ENCODE data around the gene ARFGAP2. TPM values are rescaled to one million over a fixed set of nuclear protein-coding genes. Genes with fewer than 3 reads are reported as not detected.

Gene ARFGAP2
- polyA plus RNA-seq, 1 donor (not counting 4 experiments of a cell fraction or from before 2014, with no cell fraction given) = 51.0 TPM

DNA sequence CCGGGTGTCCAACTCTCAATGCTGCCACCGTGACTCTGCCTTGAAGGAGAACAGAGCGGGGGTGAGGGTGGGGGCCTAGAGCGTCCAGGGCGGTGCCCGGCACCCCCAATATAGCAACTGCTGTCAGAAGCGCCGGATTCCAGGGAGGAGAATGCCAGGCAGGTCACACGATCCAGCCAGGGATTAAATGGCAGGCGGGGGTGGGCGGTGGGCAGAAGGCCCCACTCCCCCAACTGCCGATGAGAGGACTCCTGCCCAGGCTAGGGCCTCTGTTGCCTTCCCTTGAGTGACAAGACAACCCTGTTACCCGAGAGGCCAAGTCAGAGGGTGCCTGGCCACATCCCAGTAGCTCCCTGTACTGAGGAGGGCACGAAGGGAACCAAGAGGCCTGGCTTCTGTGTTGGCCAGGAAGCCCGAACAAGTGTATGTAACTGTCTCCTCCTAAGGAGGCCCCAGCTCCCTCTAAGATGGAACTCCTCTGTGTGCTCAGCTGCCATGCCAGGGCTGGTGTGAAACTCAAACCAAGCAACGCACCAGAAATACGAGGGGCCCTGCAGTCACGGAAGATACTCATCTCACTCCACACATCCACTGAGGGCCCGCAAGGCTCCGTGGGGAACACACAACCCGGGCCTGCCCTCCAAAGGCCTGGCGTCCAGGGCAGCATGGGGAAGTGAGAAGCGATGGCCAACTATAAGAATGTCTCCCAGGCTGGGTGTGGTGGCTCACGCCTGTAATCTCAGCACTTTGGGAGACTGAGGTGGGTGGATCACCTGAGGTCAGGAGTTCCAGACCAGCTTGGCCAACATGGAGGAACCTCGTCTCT lies 6.6 kb upstream of the ARFGAP2 start:
- H3K9me1 ChIP-seq (ENCODE audit: control insufficient read depth, extremely low read depth, insufficient read depth, low read length) = peaks cover 2% of the 10 kb centered on the region
- no peaks in the 10 kb centered on the region for H4K20me1 ChIP-seq (ENCODE audit: control insufficient read depth, extremely low read depth, insufficient read depth, low read length)
- H3K9me3 ChIP-seq (ENCODE audit: control insufficient read depth, low read depth, low read length) = no peaks in the 10 kb centered on the region
- dilution Hi-C loops (cut with MboI; ENCODE audit: extremely low pct_ligation_motif_present, low sequenced_read_pairs) = no loop called here
- H3K27me3 ChIP-seq (ENCODE audit: control insufficient read depth, extremely low read depth, insufficient read depth, low read length) = no peaks in the 10 kb centered on the region
- H3K79me2 ChIP-seq (ENCODE audit: control insufficient read depth, insufficient read depth, low read length) = peaks cover 37% of the 10 kb centered on the region
- FAIRE-seq = no peak
- H2AFZ ChIP-seq (ENCODE audit: control insufficient read depth, low read length) = no peak overlapping the region
- H3K4me1 ChIP-seq (ENCODE audit: control insufficient read depth, extremely low read depth, insufficient read depth, low read length) = peaks cover 16% of the 10 kb centered on the region
- no peak overlapping the region for H3K9ac ChIP-seq (ENCODE audit: control insufficient read depth, extremely low read depth, insufficient read depth, low read length)
- TF ChIP-seq, protein P1, sequence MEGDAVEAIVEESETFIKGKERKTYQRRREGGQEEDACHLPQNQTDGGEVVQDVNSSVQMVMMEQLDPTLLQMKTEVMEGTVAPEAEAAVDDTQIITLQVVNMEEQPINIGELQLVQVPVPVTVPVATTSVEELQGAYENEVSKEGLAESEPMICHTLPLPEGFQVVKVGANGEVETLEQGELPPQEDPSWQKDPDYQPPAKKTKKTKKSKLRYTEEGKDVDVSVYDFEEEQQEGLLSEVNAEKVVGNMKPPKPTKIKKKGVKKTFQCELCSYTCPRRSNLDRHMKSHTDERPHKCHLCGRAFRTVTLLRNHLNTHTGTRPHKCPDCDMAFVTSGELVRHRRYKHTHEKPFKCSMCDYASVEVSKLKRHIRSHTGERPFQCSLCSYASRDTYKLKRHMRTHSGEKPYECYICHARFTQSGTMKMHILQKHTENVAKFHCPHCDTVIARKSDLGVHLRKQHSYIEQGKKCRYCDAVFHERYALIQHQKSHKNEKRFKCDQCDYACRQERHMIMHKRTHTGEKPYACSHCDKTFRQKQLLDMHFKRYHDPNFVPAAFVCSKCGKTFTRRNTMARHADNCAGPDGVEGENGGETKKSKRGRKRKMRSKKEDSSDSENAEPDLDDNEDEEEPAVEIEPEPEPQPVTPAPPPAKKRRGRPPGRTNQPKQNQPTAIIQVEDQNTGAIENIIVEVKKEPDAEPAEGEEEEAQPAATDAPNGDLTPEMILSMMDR (optimal IDR thresholded peaks at IDR 0.05 in 1 of 3, IDR thresholded peaks at IDR 0.05 in 1 of 3, conservative IDR thresholded peaks at IDR 0.05 in 1 of 3; ENCODE audit: extremely low read depth in 1 of 3, insufficient read depth in 2 of 3, low read length in 3 of 3) = no peak
- TF ChIP-seq EZH2 (IDR thresholded peaks at IDR 0.05; ENCODE audit: low read length) = no peak
- no peak overlapping the region for H3K4me2 ChIP-seq (ENCODE audit: control insufficient read depth, extremely low read depth, insufficient read depth, low read depth, low read length)
- peaks cover 24 to 25% of the 10 kb centered on the region in 2 experiments for H3K36me3 ChIP-seq (ENCODE audit: control insufficient read depth in 2 of 2, extremely low read depth in 1 of 2, insufficient read depth in 2 of 2, low read length in 2 of 2)
- no peak overlapping the region for H3K4me3 ChIP-seq (ENCODE audit: control insufficient read depth in 2 of 3, extremely low read depth in 1 of 3, insufficient read depth in 2 of 3, low read depth in 1 of 3, low read length in 3 of 3)
- no peak for DNase-seq (ENCODE audit: low read depth, low spot score)
- no peak overlapping the region for H3K27ac ChIP-seq (ENCODE audit: control insufficient read depth, insufficient read depth, low read length)

DNA sequence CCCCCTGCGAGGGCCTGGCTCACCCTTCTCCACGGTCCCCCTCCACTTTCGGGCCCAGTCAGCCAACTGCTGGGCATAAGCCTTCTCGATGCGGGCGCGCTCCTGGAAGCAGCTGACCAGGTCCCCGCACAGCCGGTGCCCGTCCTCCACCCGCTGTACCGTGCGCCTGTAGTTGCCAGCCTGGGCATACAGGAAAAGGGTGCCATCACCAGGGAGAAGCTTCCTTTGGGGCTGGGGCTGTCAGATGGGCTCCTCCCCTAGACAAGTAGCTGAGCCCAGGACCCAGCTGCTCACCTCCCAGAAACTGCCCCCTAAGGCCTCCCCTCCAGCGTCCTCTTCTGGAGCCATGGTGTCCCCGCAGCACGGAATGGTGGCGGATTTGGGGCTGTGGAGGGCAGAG lies 5.7 kb upstream of the ARFGAP2 start:
- no peaks in the 10 kb centered on the region for H3K9me3 ChIP-seq (ENCODE audit: control insufficient read depth, low read depth, low read length)
- DNase-seq (ENCODE audit: low read depth, low spot score) (no peak), FAIRE-seq (no peak)
- no peaks in the 10 kb centered on the region for H3K27me3 ChIP-seq (ENCODE audit: control insufficient read depth, extremely low read depth, insufficient read depth, low read length)
- no peak overlapping the region for H3K9ac ChIP-seq (ENCODE audit: control insufficient read depth, extremely low read depth, insufficient read depth, low read length)
- dilution Hi-C loops (cut with MboI; ENCODE audit: extremely low pct_ligation_motif_present, low sequenced_read_pairs) = no loop called here
- no peak overlapping the region for H3K27ac ChIP-seq (ENCODE audit: control insufficient read depth, insufficient read depth, low read length)
- H3K36me3 ChIP-seq (ENCODE audit: control insufficient read depth in 2 of 2, extremely low read depth in 1 of 2, insufficient read depth in 2 of 2, low read length in 2 of 2) = peaks cover 25 to 27% of the 10 kb centered on the region in 2 experiments
- H3K79me2 ChIP-seq (ENCODE audit: control insufficient read depth, insufficient read depth, low read length) = peaks cover 37% of the 10 kb centered on the region
- TF ChIP-seq, protein P1 (optimal IDR thresholded peaks at IDR 0.05 in 1 of 3, IDR thresholded peaks at IDR 0.05 in 1 of 3, conservative IDR thresholded peaks at IDR 0.05 in 1 of 3; ENCODE audit: extremely low read depth in 1 of 3, insufficient read depth in 2 of 3, low read length in 3 of 3) = no peak
- no peak for TF ChIP-seq EZH2 (IDR thresholded peaks at IDR 0.05; ENCODE audit: low read length)
- no peak overlapping the region for H2AFZ ChIP-seq (ENCODE audit: control insufficient read depth, low read length)
- H3K9me1 ChIP-seq (ENCODE audit: control insufficient read depth, extremely low read depth, insufficient read depth, low read length) = peaks cover 2% of the 10 kb centered on the region
- H4K20me1 ChIP-seq (ENCODE audit: control insufficient read depth, extremely low read depth, insufficient read depth, low read length) = no peaks in the 10 kb centered on the region
- H3K4me1 ChIP-seq (ENCODE audit: control insufficient read depth, extremely low read depth, insufficient read depth, low read length) = peaks cover 20% of the 10 kb centered on the region
- H3K4me3 ChIP-seq (ENCODE audit: control insufficient read depth in 2 of 3, extremely low read depth in 1 of 3, insufficient read depth in 2 of 3, low read depth in 1 of 3, low read length in 3 of 3) = no peak overlapping the region
- no peak overlapping the region for H3K4me2 ChIP-seq (ENCODE audit: control insufficient read depth, extremely low read depth, insufficient read depth, low read depth, low read length)
